OCI-LY1 (cell line): ENCODE results near the gene SNRNP35.

Experiments used
- H2AFZ ChIP-seq: fragments of 200-600 bp; sonication (generic), shearing (Covaris generic); 2 replicates; pipeline ENCODE4 v1.6.0; 2014; ENCODE audit warnings: antibody characterized with exemption, mild to moderate bottlenecking, low read length
- H3F3A ChIP-seq: fragments of 200-600 bp; sonication (generic), shearing (Covaris generic); 2 replicates; pipeline ENCODE4 v1.6.0; 2014; ENCODE audit warnings: mild to moderate bottlenecking, antibody characterized with exemption, low read length, moderate library complexity; ENCODE audit not compliant: insufficient read depth
- H3K27ac ChIP-seq: fragments of 200-600 bp; sonication (generic); 2 replicates; pipeline ENCODE4 v1.5.1; 2014; ENCODE audit warnings: low read length, mixed run types, mild to moderate bottlenecking, low read depth; ENCODE audit not compliant: poor library complexity, severe bottlenecking
- H3K27me3 ChIP-seq: fragments of 200-600 bp; sonication (generic); 2 replicates; pipeline ENCODE4 v1.6.0; 2014; ENCODE audit warnings: antibody characterized with exemption, mild to moderate bottlenecking, low read length, moderate library complexity; ENCODE audit not compliant: insufficient read depth
- H3K36me3 ChIP-seq: fragments of 200-600 bp; sonication (generic); 2 replicates; pipeline ENCODE4 v1.6.1; 2014; ENCODE audit warnings: mild to moderate bottlenecking, antibody characterized with exemption, low read length, moderate library complexity, mixed read lengths; ENCODE audit not compliant: insufficient read depth
- H3K4me1 ChIP-seq: fragments of 200-600 bp; sonication (generic); 2 replicates; pipeline ENCODE4 v1.5.1; 2014; ENCODE audit warnings: mild to moderate bottlenecking, low read length, moderate library complexity; ENCODE audit not compliant: insufficient read depth, severe bottlenecking
- H3K4me2 ChIP-seq: fragments of 200-600 bp; sonication (generic), shearing (Covaris generic); 2 replicates; pipeline ENCODE4 v1.6.1; 2014; ENCODE audit warnings: low read length
- H3K4me3 ChIP-seq: fragments of 200-600 bp; sonication (generic); 2 replicates; pipeline ENCODE4 v1.5.1; 2014; ENCODE audit warnings: low read length, low read depth, mild to moderate bottlenecking, mixed read lengths; ENCODE audit not compliant: poor library complexity, severe bottlenecking
- H3K79me2 ChIP-seq: fragments of 200-600 bp; shearing (Covaris generic); 2 replicates; pipeline ENCODE4 v1.6.1; 2016; ENCODE audit warnings: mixed run types, low read length, mixed read lengths; ENCODE audit not compliant: insufficient read depth
- H3K9ac ChIP-seq: fragments of 200-600 bp; sonication (generic), shearing (Covaris generic); 2 replicates; pipeline ENCODE4 v1.6.1; 2014; ENCODE audit warnings: mild to moderate bottlenecking, low read length, mixed read lengths
- H3K9me2 ChIP-seq: fragments of 200-600 bp; sonication (generic), shearing (Covaris generic); 2 replicates; pipeline ENCODE4 v1.6.1; 2014; ENCODE audit warnings: low read depth, mild to moderate bottlenecking, low read length, mixed read lengths
- H3K9me3 ChIP-seq: fragments of 200-600 bp; shearing (Covaris generic); 2 replicates; pipeline ENCODE4 v1.6.1; 2014; ENCODE audit warnings: low read length, mixed read lengths
- H4K20me1 ChIP-seq: fragments of 200-600 bp; sonication (generic), shearing (Covaris generic); 2 replicates; pipeline ENCODE4 v1.6.0; 2016; ENCODE audit warnings: mild to moderate bottlenecking, low read length; ENCODE audit not compliant: insufficient read depth
- EZH2 ChIP-seq: fragments of 200-600 bp; sonication (generic), shearing (Covaris generic); IDR thresholded peaks from 2 replicates; pipeline ENCODE4 v1.8.0; 2017; ENCODE audit warnings: borderline replicate concordance, mixed run types, mild to moderate bottlenecking, antibody characterized with exemption, low read length, moderate library complexity, mixed read lengths
- TF ChIP-seq, protein P1 (sequence below): fragments of 200-600 bp; sonication (generic), shearing (Covaris generic); IDR thresholded peaks from 2 replicates; pipeline ENCODE4 v1.5.1; 2017; ENCODE audit warnings: mild to moderate bottlenecking, antibody characterized with exemption, low read length, moderate library complexity, mixed read lengths

SNRNP35 gene

DNA sequence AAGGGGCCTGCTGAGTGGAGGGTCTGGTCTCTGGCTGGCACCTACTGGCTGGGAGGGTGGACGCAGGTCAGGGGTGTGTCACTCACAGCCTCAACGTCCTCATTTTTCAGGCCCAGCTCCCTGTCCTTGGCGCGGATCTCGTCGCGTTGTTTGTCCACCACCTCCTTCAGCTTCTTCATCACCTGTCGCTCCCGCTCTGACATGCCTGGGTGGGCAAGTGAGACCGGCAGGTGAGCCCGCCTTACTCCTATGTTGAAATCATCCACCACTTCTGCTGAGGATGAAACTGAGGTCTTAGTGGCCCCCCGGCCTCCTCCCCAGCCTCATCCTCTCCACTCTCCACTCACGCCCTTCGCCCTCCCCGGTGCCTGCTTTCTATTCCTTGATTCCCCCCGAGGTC, 41.4 kb downstream of the SNRNP35 start:
- Histone ChIP-seq H3K27me3 (no peaks in the 10 kb centered on the region; the same call in 1 of the 2 replicates), H3K9me3 (no peaks in the 10 kb centered on the region), H3K36me3 (no peaks in the 10 kb centered on the region), H3K9me2 (no peaks in the 10 kb centered on the region), H3K4me2 (no peak overlapping the region), H2AFZ (no peak overlapping the region), H3K79me2 (no peaks in the 10 kb centered on the region), H4K20me1 (no peaks in the 10 kb centered on the region), H3K4me1 (no peaks in the 10 kb centered on the region), H3F3A (no peaks in the 10 kb centered on the region), H3K4me3 (no peak overlapping the region), H3K27ac (no peak overlapping the region), H3K9ac (no peak overlapping the region)
- no peak for TF ChIP-seq EZH2
- TF ChIP-seq, protein P1, sequence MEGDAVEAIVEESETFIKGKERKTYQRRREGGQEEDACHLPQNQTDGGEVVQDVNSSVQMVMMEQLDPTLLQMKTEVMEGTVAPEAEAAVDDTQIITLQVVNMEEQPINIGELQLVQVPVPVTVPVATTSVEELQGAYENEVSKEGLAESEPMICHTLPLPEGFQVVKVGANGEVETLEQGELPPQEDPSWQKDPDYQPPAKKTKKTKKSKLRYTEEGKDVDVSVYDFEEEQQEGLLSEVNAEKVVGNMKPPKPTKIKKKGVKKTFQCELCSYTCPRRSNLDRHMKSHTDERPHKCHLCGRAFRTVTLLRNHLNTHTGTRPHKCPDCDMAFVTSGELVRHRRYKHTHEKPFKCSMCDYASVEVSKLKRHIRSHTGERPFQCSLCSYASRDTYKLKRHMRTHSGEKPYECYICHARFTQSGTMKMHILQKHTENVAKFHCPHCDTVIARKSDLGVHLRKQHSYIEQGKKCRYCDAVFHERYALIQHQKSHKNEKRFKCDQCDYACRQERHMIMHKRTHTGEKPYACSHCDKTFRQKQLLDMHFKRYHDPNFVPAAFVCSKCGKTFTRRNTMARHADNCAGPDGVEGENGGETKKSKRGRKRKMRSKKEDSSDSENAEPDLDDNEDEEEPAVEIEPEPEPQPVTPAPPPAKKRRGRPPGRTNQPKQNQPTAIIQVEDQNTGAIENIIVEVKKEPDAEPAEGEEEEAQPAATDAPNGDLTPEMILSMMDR = no peak

GRCh38 chr12:123502163-123502704, 44.3 kb downstream of the SNRNP35 start:
- Histone ChIP-seq H3K4me3 (no peak overlapping the region), H3K9me2 (no peaks in the 10 kb centered on the region), H3K9ac (no peak overlapping the region), H3K4me1 (no peaks in the 10 kb centered on the region), H3K79me2 (no peaks in the 10 kb centered on the region), H2AFZ (no peak overlapping the region), H3K27ac (no peak overlapping the region), H3K4me2 (no peak overlapping the region), H4K20me1 (no peaks in the 10 kb centered on the region), H3K36me3 (no peaks in the 10 kb centered on the region), H3K9me3 (peaks cover 3% of the 10 kb centered on the region; the same call in 1 of the 2 replicates), H3K27me3 (no peaks in the 10 kb centered on the region; the same call in 1 of the 2 replicates), H3F3A (no peaks in the 10 kb centered on the region)
- no peak for TF ChIP-seq EZH2
- TF ChIP-seq, protein P1 = no peak

DNA sequence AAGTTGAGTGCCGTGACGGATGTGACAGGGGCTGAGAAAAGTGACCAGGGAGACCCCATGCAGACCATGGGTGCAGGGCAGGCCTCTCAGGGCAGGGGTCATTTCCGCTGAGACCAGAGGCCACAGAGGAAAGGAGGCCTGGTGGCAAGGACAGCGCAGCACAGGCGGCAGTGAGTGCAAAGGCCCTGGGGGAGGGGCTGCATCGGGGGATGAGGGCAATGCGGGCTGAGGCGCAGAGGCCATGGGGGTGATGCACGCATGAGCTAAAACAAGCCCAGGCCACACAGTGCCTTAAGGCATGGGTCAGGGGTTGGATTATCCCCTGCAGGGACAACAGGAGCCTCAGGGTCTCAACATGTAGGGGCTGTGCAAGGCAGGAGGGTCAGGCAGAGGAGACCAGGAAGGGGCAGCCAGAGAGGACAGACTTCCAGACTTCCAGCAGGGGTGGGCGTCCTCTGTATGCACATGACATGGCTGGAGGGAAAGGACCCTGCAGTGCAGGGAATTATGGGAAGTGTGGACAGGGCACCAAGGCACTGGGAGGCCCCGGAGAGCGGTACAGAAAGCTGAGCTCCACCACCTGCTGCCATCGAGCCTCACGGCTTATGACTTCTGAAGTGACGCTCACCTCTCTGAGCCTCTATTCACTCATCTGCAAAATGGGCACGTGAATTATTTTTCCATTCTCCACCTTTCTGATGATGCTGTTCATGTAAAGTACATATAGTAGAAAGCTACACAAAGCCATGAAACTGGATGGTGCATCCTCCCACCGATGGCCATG, 48.3 kb downstream of the SNRNP35 start:
- Histone ChIP-seq H3K9ac (no peak overlapping the region), H3K79me2 (no peaks in the 10 kb centered on the region), H2AFZ (no peak overlapping the region), H3K4me3 (no peak overlapping the region), H3K9me2 (no peaks in the 10 kb centered on the region), H3K36me3 (no peaks in the 10 kb centered on the region), H3K27ac (no peak overlapping the region), H3K27me3 (no peaks in the 10 kb centered on the region; the same call in 1 of the 2 replicates), H4K20me1 (no peaks in the 10 kb centered on the region), H3K9me3 (peaks cover 3% of the 10 kb centered on the region; the same call in 1 of the 2 replicates), H3K4me2 (no peak overlapping the region), H3K4me1 (no peaks in the 10 kb centered on the region), H3F3A (no peaks in the 10 kb centered on the region)
- TF ChIP-seq, protein P1 = no peak
- TF ChIP-seq EZH2 = no peak
